HCT116 (cell line): Measurements from ENCODE around the gene FERMT3. TPM values are rescaled to one million over a fixed set of nuclear protein-coding genes. Genes with fewer than 3 reads are reported as not detected.

Experiments
- ATAC-seq: fragments of 200-7000 bp; cut with Tn5 transposase; 2 replicates; pipeline ENCODE4 v1.9.1; 2020; ENCODE audit warnings: mild to moderate bottlenecking, moderate library complexity
- BruUV-seq: library from RNA; stranded (reverse); fragments of 400-500 nt; replicated peaks from 2 replicates; lab custom pipeline; 2021; lab: Mats Ljungman, UMichigan
- CTCF ChIA-PET: fragments of 300-600 bp; sonication (Branson Sonifier 250); formaldehyde crosslinking; loops from one replicate; lab custom pipeline; 2021; ENCODE audit warnings: antibody characterized with exemption; lab: Charles Lee
- POLR2A ChIA-PET: fragments of 300-600, 350-600 bp; sonication (Branson Sonifier 250); formaldehyde crosslinking; loops from one replicate; lab custom pipeline; 2021; ENCODE audit warnings: antibody characterized with exemption; lab: Charles Lee
- RAD21 ChIA-PET, 2 experiments: fragments of 300-600 bp; sonication (Branson Sonifier 250); formaldehyde crosslinking; loops; one replicate each; lab custom pipeline; 2023; ENCODE audit warnings: low total read pairs in 2 of 2; ENCODE audit not compliant: uncharacterized antibody in 2 of 2, unreplicated experiment in 2 of 2, low non-redundant PET in 1 of 2; lab: Charles Lee
- DNase-seq: peaks from one replicate; pipeline ENCODE4 v3.0.0-alpha.2; 2010; ENCODE audit warnings: low read depth, low spot score
- H2AFZ ChIP-seq: fragments of 200-600 bp; shearing (Covaris generic), sonication (generic); 2 replicates; pipeline ENCODE4 v1.6.1; 2017; ENCODE audit warnings: low read depth, mixed run types, mixed read lengths, antibody characterized with exemption, low read length; ENCODE audit not compliant: poor library complexity, severe bottlenecking
- H3K27ac ChIP-seq: 2 replicates; pipeline ENCODE4 v1.5.1; 2012; ENCODE audit warnings: low read depth, low read length
- H3K27me3 ChIP-seq: fragments of 200-600 bp; sonication (generic); 2 replicates; pipeline ENCODE4 v1.6.1; 2016; ENCODE audit warnings: mixed run types, low read length, mixed read lengths; ENCODE audit not compliant: insufficient read depth
- H3K36me3 ChIP-seq, 2 experiments: fragments of 200-500 bp in 1 of 2; fragments of 200-600 bp in 1 of 2; sonication (Bioruptor generic) in 1 of 2; sonication (generic) in 1 of 2; 2 replicates each; pipeline versions ENCODE4 v1.5.1 to v1.6.1; 2014 to 2016; ENCODE audit warnings: low read length in 2 of 2, inconsistent platforms in 1 of 2, mixed read lengths in 1 of 2, mixed run types in 1 of 2; ENCODE audit not compliant: insufficient read depth in 2 of 2, control insufficient read depth in 1 of 2
- H3K4me1 ChIP-seq, 2 experiments: fragments of 200-600 bp in 1 of 2; sonication (generic) in 1 of 2; 2 replicates each; pipeline versions ENCODE4 v1.5.1 to v1.6.1; 2012 to 2017; ENCODE audit warnings: low read length in 2 of 2, inconsistent platforms in 1 of 2, mild to moderate bottlenecking in 1 of 2, mixed read lengths in 1 of 2, mixed run types in 1 of 2, moderate library complexity in 1 of 2; ENCODE audit not compliant: insufficient read depth in 2 of 2, control insufficient read depth in 1 of 2
- H3K4me2 ChIP-seq: fragments of 200-600 bp; sonication (generic); 2 replicates; pipeline ENCODE4 v1.6.1; 2017; ENCODE audit warnings: mixed run types, low read length, mixed read lengths
- H3K4me3 ChIP-seq, 2 experiments: fragments of 200-600 bp in 1 of 2; sonication (generic) in 1 of 2; replicated peaks in 1 of 2; 2 replicates each; pipeline ENCODE4 v1.5.1; 2011 to 2016; ENCODE audit warnings: low read length in 2 of 2, control low read depth in 1 of 2, low read depth in 1 of 2, mild to moderate bottlenecking in 1 of 2, mixed read lengths in 1 of 2, mixed run types in 1 of 2
- H3K79me2 ChIP-seq: fragments of 200-600 bp; sonication (generic); 2 replicates; pipeline ENCODE4 v1.6.1; 2017; ENCODE audit warnings: mild to moderate bottlenecking, mixed run types, low read length, moderate library complexity, mixed read lengths; ENCODE audit not compliant: insufficient read depth
- H3K9ac ChIP-seq: fragments of 200-600 bp; sonication (generic); 2 replicates; pipeline ENCODE4 v1.6.1; 2016; ENCODE audit warnings: low read length, mixed read lengths
- H3K9me2 ChIP-seq: fragments of 200-600 bp; sonication (generic), shearing (Covaris generic); 2 replicates; pipeline ENCODE4 v1.6.1; 2017; ENCODE audit warnings: mixed run types, mild to moderate bottlenecking, moderate library complexity; ENCODE audit not compliant: insufficient read depth
- H3K9me3 ChIP-seq, 2 experiments: fragments of 200-500 bp in 1 of 2; fragments of 200-600 bp in 1 of 2; sonication (Bioruptor generic) in 1 of 2; sonication (generic) in 1 of 2; 2 replicates each; pipeline ENCODE4 v1.6.1; 2014 to 2017; ENCODE audit warnings: low read length in 2 of 2, mixed read lengths in 2 of 2, inconsistent platforms in 1 of 2, low read depth in 1 of 2, mild to moderate bottlenecking in 1 of 2, mixed run types in 1 of 2, moderate library complexity in 1 of 2; ENCODE audit not compliant: control insufficient read depth in 1 of 2, insufficient read depth in 1 of 2
- H4K20me1 ChIP-seq: fragments of 200-600 bp; sonication (generic), shearing (Covaris generic); 2 replicates; pipeline ENCODE4 v1.6.1; 2017; ENCODE audit warnings: mixed run types, mild to moderate bottlenecking, moderate library complexity; ENCODE audit not compliant: insufficient read depth
- CEBPB ChIP-seq: IDR thresholded peaks from 2 replicates; pipeline ENCODE4 v1.6.1; 2012; ENCODE audit warnings: low read depth
- ELF1 ChIP-seq: IDR thresholded peaks from 2 replicates; pipeline ENCODE4 v1.6.1; 2012; ENCODE audit warnings: low read depth, borderline replicate concordance
- EZH2 ChIP-seq: fragments of 200-600 bp; sonication (generic); IDR thresholded peaks from 2 replicates; pipeline ENCODE4 v1.6.1; 2017; ENCODE audit warnings: antibody characterized with exemption, mixed run types
- FOSL1 ChIP-seq: IDR thresholded peaks from 2 replicates; pipeline ENCODE4 v1.6.1; 2012; ENCODE audit warnings: low read depth
- JUND ChIP-seq: IDR thresholded peaks from 2 replicates; pipeline ENCODE4 v1.6.1; 2012
- POLR2A ChIP-seq: IDR thresholded peaks from 2 replicates; pipeline ENCODE4 v1.7.0; 2011; ENCODE audit warnings: borderline replicate concordance; ENCODE audit not compliant: insufficient read depth, insufficient read length; ENCODE audit errors: extremely low read depth
- POLR2AphosphoS5 ChIP-seq: IDR thresholded peaks from 2 replicates; pipeline ENCODE4 v1.6.1; 2011; ENCODE audit warnings: mild to moderate bottlenecking, low read depth, low read length, moderate library complexity
- RAD21 ChIP-seq: IDR thresholded peaks from 2 replicates; pipeline ENCODE4 v1.6.1; 2012; ENCODE audit warnings: low read depth, mild to moderate bottlenecking
- SIN3A ChIP-seq: IDR thresholded peaks from 2 replicates; pipeline ENCODE4 v1.6.1; 2012; ENCODE audit warnings: low read depth
- SP1 ChIP-seq: IDR thresholded peaks from 2 replicates; pipeline ENCODE4 v1.6.1; 2012; ENCODE audit warnings: low read depth
- SRF ChIP-seq: IDR thresholded peaks from 2 replicates; pipeline ENCODE4 v1.6.1; 2012; ENCODE audit warnings: low read depth
- TCF7L2 ChIP-seq: IDR thresholded peaks from 2 replicates; pipeline ENCODE4 v1.7.0; 2011; ENCODE audit warnings: borderline replicate concordance, inconsistent platforms; ENCODE audit not compliant: insufficient read depth, insufficient read length; ENCODE audit errors: extremely low read depth
- ZFX ChIP-seq: fragments of 450-650 bp; IDR thresholded peaks from 2 replicates; pipeline ENCODE4 v1.6.1; 2017
- ZNF274 ChIP-seq: fragments of 200-500 bp; sonication (Bioruptor generic); IDR thresholded peaks from 2 replicates; pipeline ENCODE4 v1.6.1; 2014; ENCODE audit warnings: mild to moderate bottlenecking, low read depth, low read length, inconsistent platforms
- intact Hi-C: fragments of 100-400 bp; cut with micrococcal nuclease; formaldehyde crosslinking; loops from 2 replicates; pipeline ENCODE4 v1.10.0; 2022
- total RNA-seq: library from RNA; stranded (reverse); gene quantifications from one replicate; pipeline ENCODE4 v1.2.1, GENCODE V29; 2021; ENCODE audit not compliant: unreplicated experiment
- TF ChIP-seq, protein P1 (sequence below): IDR thresholded peaks from 2 replicates; pipeline ENCODE4 v1.6.1; 2011; ENCODE audit warnings: mild to moderate bottlenecking, low read length, moderate library complexity; ENCODE audit not compliant: insufficient replicate concordance; ENCODE audit errors: extremely low read depth
- TF ChIP-seq, protein P2 (sequence below), 3 experiments: fragments of 200-600 bp in 1 of 3; sonication (generic) in 1 of 3; IDR thresholded peaks in 2 of 3; conservative IDR thresholded peaks in 1 of 3; 2 replicates each; pipeline ENCODE4 v1.5.1; 2012 to 2017; ENCODE audit warnings: low read depth in 2 of 3, low read length in 2 of 3, antibody characterized with exemption in 1 of 3, borderline replicate concordance in 1 of 3, control low read depth in 1 of 3, mild to moderate bottlenecking in 1 of 3, mixed read lengths in 1 of 3, mixed run types in 1 of 3, moderate library complexity in 1 of 3; ENCODE audit not compliant: insufficient read depth in 1 of 3

The FERMT3 gene
- total RNA-seq, 1 experiment from 2014 or later: 4.3 TPM

DNA sequence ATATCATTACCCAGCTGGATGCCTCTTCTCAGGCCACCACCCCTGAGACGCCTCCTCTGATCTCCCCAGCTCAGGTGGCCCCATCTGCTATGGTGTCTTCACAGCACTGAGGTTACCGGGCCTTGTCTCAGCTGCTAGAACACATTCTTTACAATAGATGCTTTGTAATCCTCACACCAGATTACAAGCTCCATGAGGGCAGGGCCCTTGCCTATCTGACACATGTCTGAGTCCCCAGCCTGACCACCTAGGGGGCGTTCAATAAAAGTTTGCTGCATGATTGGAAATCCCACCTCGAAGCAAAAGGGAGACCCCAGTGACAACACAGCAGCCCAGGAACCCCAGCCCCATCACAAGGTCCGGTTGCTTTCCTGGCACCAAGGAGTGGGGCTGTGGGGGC lies 42.6 kb upstream of the FERMT3 start:
- ATAC-seq (no peak), DNase-seq (no peak)
- no peak overlapping the region for H2AFZ ChIP-seq
- intact Hi-C loops: no loop called here
- ChIA-PET CTCF (interaction anchor here (2.5 kb wide), 1 partner anchor 11 kb away, joined by 9 read pairs; no protein-coding TSS in a partner anchor), RAD21 (no interaction called here), POLR2A (interaction anchor here (1.2 kb wide), 1 partner anchor 21 kb away, joined by 4 read pairs; the partner anchor contains the start of gene STIP1)
- H3K36me3 ChIP-seq: no peaks in the 10 kb centered on the region
- H3K27me3 ChIP-seq: no peaks in the 10 kb centered on the region
- H3K4me2 ChIP-seq: peak overlapping the region; percentile 98; the same call in 1 of the 2 replicates
- no peaks in the 10 kb centered on the region for H3K9me3 ChIP-seq
- TF ChIP-seq ZFX (no peak), POLR2AphosphoS5 (no peak), CEBPB (no peak), SP1 (no peak), SIN3A (no peak), TCF7L2 (no peak), RAD21 (no peak), FOSL1 (no peak), EZH2 (no peak), POLR2A (no peak), ZNF274 (no peak), SRF (no peak), JUND (no peak), ELF1 (no peak)
- TF ChIP-seq, protein P1, sequence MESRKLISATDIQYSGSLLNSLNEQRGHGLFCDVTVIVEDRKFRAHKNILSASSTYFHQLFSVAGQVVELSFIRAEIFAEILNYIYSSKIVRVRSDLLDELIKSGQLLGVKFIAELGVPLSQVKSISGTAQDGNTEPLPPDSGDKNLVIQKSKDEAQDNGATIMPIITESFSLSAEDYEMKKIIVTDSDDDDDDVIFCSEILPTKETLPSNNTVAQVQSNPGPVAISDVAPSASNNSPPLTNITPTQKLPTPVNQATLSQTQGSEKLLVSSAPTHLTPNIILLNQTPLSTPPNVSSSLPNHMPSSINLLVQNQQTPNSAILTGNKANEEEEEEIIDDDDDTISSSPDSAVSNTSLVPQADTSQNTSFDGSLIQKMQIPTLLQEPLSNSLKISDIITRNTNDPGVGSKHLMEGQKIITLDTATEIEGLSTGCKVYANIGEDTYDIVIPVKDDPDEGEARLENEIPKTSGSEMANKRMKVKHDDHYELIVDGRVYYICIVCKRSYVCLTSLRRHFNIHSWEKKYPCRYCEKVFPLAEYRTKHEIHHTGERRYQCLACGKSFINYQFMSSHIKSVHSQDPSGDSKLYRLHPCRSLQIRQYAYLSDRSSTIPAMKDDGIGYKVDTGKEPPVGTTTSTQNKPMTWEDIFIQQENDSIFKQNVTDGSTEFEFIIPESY: no peak
- TF ChIP-seq, protein P2, sequence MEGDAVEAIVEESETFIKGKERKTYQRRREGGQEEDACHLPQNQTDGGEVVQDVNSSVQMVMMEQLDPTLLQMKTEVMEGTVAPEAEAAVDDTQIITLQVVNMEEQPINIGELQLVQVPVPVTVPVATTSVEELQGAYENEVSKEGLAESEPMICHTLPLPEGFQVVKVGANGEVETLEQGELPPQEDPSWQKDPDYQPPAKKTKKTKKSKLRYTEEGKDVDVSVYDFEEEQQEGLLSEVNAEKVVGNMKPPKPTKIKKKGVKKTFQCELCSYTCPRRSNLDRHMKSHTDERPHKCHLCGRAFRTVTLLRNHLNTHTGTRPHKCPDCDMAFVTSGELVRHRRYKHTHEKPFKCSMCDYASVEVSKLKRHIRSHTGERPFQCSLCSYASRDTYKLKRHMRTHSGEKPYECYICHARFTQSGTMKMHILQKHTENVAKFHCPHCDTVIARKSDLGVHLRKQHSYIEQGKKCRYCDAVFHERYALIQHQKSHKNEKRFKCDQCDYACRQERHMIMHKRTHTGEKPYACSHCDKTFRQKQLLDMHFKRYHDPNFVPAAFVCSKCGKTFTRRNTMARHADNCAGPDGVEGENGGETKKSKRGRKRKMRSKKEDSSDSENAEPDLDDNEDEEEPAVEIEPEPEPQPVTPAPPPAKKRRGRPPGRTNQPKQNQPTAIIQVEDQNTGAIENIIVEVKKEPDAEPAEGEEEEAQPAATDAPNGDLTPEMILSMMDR (IDR thresholded peaks at IDR 0.05 in 2 of 3, conservative IDR thresholded peaks at IDR 0.05 in 1 of 3; ENCODE audit: borderline replicate concordance in 1 of 3, insufficient read depth in 1 of 3, low read depth in 2 of 3, low read length in 2 of 3): no peak
- peaks cover 42% of the 10 kb centered on the region for H3K79me2 ChIP-seq
- no peak overlapping the region for H3K4me3 ChIP-seq
- H3K27ac ChIP-seq: peak overlapping the region; percentile 85
- no TSS peak for BruUV-seq
- H3K4me1 ChIP-seq: peaks cover 14 to 37% of the 10 kb centered on the region in 2 experiments; a peak in 3 of 4 replicates
- no peaks in the 10 kb centered on the region for H3K9me2 ChIP-seq
- peak overlapping the region; percentile 93; the same call in 1 of the 2 replicates for H3K9ac ChIP-seq
- H4K20me1 ChIP-seq: no peaks in the 10 kb centered on the region
